ENCODE measurements around the gene RAE1.

Gene RAE1

GRCh38 chr20:57371363-57371762 lies 20.3 kb downstream of the RAE1 start:
- TF ChIP-seq CTCF (IDR thresholded peaks at IDR 0.05; ENCODE audit: low read depth, low read length, missing control alignments), result no peak
- no peak overlapping the region for H3K27ac ChIP-seq
- in situ Hi-C loops (cut with HindIII; ENCODE audit: low pct_ligation_motif_present, low sequenced_read_pairs), result no loop called here
- H3K4me3 ChIP-seq (ENCODE audit: low read depth, low read length), result no peak overlapping the region
- DNase-seq, result no peak
- no peaks in the 10 kb centered on the region for H3K27me3 ChIP-seq (replicated peaks)
- peaks cover 63% of the 10 kb centered on the region for H3K36me3 ChIP-seq (replicated peaks)

GRCh38 chr20:57372157-57372556 lies 21.1 kb downstream of the RAE1 start:
- in situ Hi-C loops (cut with HindIII; ENCODE audit: low pct_ligation_motif_present, low sequenced_read_pairs), result no loop called here
- Histone ChIP-seq H3K27me3 (replicated peaks) (no peaks in the 10 kb centered on the region), H3K27ac (no peak overlapping the region), H3K4me3 (ENCODE audit: low read depth, low read length) (no peak overlapping the region), H3K36me3 (replicated peaks) (peaks cover 59% of the 10 kb centered on the region)
- no peak for DNase-seq
- no peak for TF ChIP-seq CTCF (IDR thresholded peaks at IDR 0.05; ENCODE audit: low read depth, low read length, missing control alignments)

- in situ Hi-C loops (cut with HindIII; ENCODE audit: low pct_ligation_motif_present, low sequenced_read_pairs), result no loop called here
- Histone ChIP-seq H3K4me3 (ENCODE audit: low read depth, low read length) (no peak overlapping the region), H3K36me3 (replicated peaks) (peaks cover 55% of the 10 kb centered on the region), H3K27me3 (replicated peaks) (no peaks in the 10 kb centered on the region), H3K27ac (no peak overlapping the region)
- TF ChIP-seq CTCF (IDR thresholded peaks at IDR 0.05; ENCODE audit: low read depth, low read length, missing control alignments), result no peak
- no peak for DNase-seq
Measured at GRCh38 chr20:57372581-57373350, 21.7 kb downstream of the RAE1 start.

- no peak overlapping the region for H3K4me3 ChIP-seq (ENCODE audit: low read depth, low read length)
- H3K27me3 ChIP-seq (replicated peaks), result no peaks in the 10 kb centered on the region
- H3K36me3 ChIP-seq (replicated peaks), result peaks cover 51% of the 10 kb centered on the region
- no peak for TF ChIP-seq CTCF (IDR thresholded peaks at IDR 0.05; ENCODE audit: low read depth, low read length, missing control alignments)
- DNase-seq, result no peak
- H3K27ac ChIP-seq, result no peak overlapping the region
- in situ Hi-C loops (cut with HindIII; ENCODE audit: low pct_ligation_motif_present, low sequenced_read_pairs), result no loop called here
Measured at GRCh38 chr20:57374343-57374930, 23.4 kb downstream of the RAE1 start.

GRCh38 chr20:57374931-57375651 lies 24.0 kb downstream of the RAE1 start:
- Histone ChIP-seq H3K36me3 (replicated peaks) (peaks cover 46% of the 10 kb centered on the region), H3K4me3 (ENCODE audit: low read depth, low read length) (no peak overlapping the region), H3K27ac (no peak overlapping the region), H3K27me3 (replicated peaks) (no peaks in the 10 kb centered on the region)
- in situ Hi-C loops (cut with HindIII; ENCODE audit: low pct_ligation_motif_present, low sequenced_read_pairs), result no loop called here
- TF ChIP-seq CTCF (IDR thresholded peaks at IDR 0.05; ENCODE audit: low read depth, low read length, missing control alignments), result no peak
- DNase-seq, result no peak
